ENCODE results near the gene PBX3. TPM values are rescaled to one million over a fixed set of nuclear protein-coding genes. Genes with fewer than 3 reads are reported as not detected.
"Not testable (repeated sequence)": the region's sequence is repeated elsewhere in the genome, so short reads cannot be mapped to it uniquely, and the experiment has no call there.

The PBX3 gene
- total RNA-seq, 4 donors from 2014 or later: 14.1 to 31.1 (median 21.6) TPM

DNA sequence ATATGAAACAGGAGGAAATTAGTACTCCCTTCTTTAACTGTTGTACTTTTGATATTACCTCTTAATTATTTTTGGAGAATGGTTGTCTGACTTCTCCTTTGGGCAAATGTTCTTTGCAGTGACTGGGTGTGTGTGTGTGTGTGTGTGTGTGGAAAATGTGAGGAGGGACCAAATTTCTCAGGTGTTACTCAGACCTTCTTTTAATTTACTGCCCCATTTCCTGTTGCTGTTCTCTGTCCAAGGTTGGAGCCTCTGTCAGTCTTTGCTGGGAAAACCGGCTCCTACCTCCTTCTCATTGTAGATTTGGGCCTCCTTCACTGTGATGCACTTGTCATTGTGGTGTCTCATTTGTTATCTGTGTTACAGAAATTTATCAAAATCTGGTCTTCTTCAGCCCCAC lies 68.4 kb downstream of the PBX3 start:
- DNase-seq (ENCODE audit: low spot score in 2 of 2): no peak
- no peak for TF ChIP-seq POLR2A (IDR thresholded peaks at IDR 0.05)
- TF ChIP-seq, protein P1, sequence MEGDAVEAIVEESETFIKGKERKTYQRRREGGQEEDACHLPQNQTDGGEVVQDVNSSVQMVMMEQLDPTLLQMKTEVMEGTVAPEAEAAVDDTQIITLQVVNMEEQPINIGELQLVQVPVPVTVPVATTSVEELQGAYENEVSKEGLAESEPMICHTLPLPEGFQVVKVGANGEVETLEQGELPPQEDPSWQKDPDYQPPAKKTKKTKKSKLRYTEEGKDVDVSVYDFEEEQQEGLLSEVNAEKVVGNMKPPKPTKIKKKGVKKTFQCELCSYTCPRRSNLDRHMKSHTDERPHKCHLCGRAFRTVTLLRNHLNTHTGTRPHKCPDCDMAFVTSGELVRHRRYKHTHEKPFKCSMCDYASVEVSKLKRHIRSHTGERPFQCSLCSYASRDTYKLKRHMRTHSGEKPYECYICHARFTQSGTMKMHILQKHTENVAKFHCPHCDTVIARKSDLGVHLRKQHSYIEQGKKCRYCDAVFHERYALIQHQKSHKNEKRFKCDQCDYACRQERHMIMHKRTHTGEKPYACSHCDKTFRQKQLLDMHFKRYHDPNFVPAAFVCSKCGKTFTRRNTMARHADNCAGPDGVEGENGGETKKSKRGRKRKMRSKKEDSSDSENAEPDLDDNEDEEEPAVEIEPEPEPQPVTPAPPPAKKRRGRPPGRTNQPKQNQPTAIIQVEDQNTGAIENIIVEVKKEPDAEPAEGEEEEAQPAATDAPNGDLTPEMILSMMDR (IDR thresholded peaks at IDR 0.05): no peak
- 57 to 68% methylated on average over 1 of the region's 1 CpG for WGBS, 2 donors
- no peak overlapping the region for H3K4me3 ChIP-seq (ENCODE audit: low read depth, poor library complexity, severe bottlenecking)
- intact Hi-C loops (cut with DNase I; ENCODE audit: low total_unique reads): no loop called here

DNA sequence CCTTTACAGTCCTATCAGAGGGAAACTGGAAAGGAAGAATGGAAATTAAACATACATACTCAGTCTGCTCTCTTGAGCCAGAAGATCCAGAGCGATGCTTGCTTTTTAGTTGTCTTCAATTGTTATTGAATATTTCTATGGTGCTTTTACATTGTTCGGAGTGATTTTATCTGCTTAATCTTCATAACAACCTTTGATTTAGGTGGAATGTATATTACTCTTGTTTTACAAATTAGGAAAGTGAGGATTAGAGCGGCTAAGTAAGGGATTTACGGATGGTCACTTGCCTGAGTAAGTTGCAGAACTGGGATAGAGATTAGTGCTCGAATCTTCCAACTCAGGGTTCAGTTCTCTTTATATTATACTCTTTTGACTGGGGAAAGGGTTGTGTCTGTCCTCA lies 69.1 kb downstream of the PBX3 start:
- WGBS, 2 donors: 95 to 98% methylated on average over 5 of the region's 5 CpGs
- intact Hi-C loops (cut with DNase I; ENCODE audit: low total_unique reads): no loop called here
- no peak for DNase-seq (ENCODE audit: low spot score in 2 of 2)
- TF ChIP-seq, protein P1 (IDR thresholded peaks at IDR 0.05): no peak
- TF ChIP-seq POLR2A (IDR thresholded peaks at IDR 0.05): no peak
- H3K4me3 ChIP-seq (ENCODE audit: low read depth, poor library complexity, severe bottlenecking): no peak overlapping the region

DNA sequence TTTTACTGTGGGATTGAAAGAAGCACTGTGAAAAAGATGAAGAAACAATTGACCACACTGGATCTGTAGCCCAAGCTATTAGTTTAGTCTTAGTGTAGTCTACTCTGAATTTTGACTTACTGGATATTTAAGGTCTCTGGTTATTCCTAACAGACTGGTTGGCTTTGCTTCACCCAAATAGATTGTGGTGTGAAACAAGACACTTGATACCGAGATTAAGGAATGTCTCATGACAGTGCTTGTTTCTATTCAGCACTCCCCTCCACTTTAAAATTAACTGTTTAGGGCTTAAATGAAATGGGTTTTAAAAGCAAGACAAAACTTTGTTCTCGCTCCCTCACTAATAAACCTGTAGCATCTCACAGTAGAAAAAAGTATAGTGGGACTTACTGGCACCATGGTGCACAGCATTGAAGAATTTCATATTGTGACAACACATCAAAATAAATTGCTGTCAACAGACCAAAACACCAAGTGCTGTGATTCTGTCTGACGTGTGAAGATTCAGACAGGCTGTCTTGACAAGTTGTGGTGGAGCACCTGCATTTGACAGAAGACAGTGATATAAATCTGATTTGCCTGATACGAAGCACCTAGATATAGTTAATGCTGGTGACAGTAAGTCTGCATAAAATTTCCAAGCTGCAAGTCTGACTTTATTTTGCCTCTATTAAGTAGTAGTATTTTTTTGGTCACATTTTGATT lies 73.1 kb downstream of the PBX3 start:
- 51 to 52% methylated on average over 4 of the region's 4 CpGs for WGBS, 2 donors
- TF ChIP-seq POLR2A (IDR thresholded peaks at IDR 0.05): no peak
- TF ChIP-seq, protein P1 (IDR thresholded peaks at IDR 0.05): no peak
- no peak for DNase-seq (ENCODE audit: low spot score in 2 of 2)
- H3K4me3 ChIP-seq (ENCODE audit: low read depth, poor library complexity, severe bottlenecking): no peak overlapping the region
- intact Hi-C loops (cut with DNase I; ENCODE audit: low total_unique reads): no loop called here

DNA sequence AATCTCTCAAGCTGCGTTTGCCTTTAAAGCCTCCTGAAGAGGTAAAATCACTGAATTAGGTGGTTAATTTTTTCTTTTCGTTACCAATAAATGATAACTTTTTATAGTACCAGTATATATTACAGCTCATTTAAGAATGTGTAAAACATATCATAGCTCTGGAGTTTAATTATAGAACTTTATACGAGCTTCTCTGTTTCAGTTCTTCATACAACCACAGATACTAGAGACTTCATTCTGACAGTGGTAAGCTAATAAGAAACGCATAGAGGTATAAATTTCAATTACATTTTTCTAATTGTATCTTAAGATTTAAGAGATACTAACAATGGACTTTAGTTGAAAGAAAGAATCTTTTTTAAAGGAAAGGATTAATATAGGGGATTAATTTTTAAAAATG lies 73.9 kb downstream of the PBX3 start:
- no peak for TF ChIP-seq POLR2A (IDR thresholded peaks at IDR 0.05)
- TF ChIP-seq, protein P1 (IDR thresholded peaks at IDR 0.05): no peak
- WGBS, 2 donors: 66 to 69% methylated on average over 4 of the region's 4 CpGs
- intact Hi-C loops (cut with DNase I; ENCODE audit: low total_unique reads): no loop called here
- DNase-seq (ENCODE audit: low spot score in 2 of 2): no peak
- no peak overlapping the region for H3K4me3 ChIP-seq (ENCODE audit: low read depth, poor library complexity, severe bottlenecking)

DNA sequence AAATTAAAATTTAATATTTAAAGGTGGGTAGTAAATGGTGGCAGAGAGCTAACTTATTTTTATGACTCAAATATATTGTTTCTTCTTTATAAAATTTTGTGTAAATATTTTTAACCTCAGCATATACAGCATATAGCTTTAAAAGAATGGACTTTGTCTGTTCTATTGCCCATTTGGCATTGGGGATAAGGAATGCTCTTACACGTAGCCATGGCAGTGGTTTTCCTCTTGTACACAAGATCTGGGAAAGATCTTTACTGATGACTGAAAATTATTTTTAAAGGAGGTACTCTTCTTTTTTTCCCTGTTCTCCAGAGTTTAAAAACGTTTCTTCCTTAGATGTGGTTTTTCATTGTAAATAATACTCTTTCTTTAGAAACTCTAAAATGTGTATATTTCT lies 75.0 kb downstream of the PBX3 start:
- 51 to 52% methylated on average over 2 of the region's 2 CpGs for WGBS, 2 donors
- TF ChIP-seq, protein P1 (IDR thresholded peaks at IDR 0.05): no peak
- TF ChIP-seq POLR2A (IDR thresholded peaks at IDR 0.05): no peak
- no peak for DNase-seq (ENCODE audit: low spot score in 2 of 2)
- intact Hi-C loops (cut with DNase I; ENCODE audit: low total_unique reads): no loop called here
- H3K4me3 ChIP-seq (ENCODE audit: low read depth, poor library complexity, severe bottlenecking): no peak overlapping the region

DNA sequence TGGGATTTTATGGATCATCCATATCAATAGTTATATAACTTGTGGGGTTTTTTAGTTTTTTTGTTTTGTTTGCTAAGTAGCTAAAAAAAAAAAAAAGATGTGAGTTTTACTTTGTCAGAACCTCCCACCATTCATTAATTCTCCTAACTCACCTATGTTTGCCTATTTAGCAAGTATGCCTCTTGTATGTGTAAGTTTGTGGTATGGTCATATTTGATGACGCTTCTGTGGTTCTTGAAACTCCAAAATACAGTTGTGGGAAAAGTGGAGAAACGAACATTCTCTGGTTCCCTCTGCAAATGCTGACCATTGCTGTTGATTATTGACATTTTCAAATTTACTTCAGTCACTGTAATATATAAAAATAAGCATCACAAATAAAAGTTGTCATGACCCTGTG lies 75.7 kb downstream of the PBX3 start:
- TF ChIP-seq, protein P1 (IDR thresholded peaks at IDR 0.05): no peak
- no peak for TF ChIP-seq POLR2A (IDR thresholded peaks at IDR 0.05)
- 82 to 83% methylated on average over 2 of the region's 2 CpGs for WGBS, 2 donors
- no peak for DNase-seq (ENCODE audit: low spot score in 2 of 2)
- no peak overlapping the region for H3K4me3 ChIP-seq (ENCODE audit: low read depth, poor library complexity, severe bottlenecking)
- intact Hi-C loops (cut with DNase I; ENCODE audit: low total_unique reads): no loop called here

DNA sequence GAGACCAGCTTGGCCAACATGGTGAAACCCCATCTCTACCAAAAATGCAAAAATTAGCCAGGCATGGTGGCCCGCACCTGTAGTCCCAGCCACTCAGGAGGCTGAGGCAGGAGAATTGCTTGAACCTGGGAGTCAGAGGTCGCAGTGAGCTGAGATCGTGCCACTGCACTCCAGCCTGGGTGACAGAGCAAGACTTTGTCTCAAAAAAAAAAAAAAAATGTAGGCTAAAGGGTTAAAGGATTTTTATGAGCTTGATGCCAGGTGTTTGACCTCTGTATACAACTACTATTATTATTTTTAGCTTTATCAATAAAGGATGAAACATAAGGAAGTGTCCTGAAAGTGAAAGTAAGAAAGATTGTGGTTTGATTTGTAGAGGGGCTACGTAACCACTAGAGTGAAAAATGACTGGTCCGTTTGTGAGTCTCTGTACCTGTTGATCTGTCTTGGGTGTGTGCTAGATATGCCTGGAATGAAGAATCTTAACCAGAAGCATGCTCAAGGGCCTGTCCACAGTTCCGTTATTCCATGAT lies 76.8 kb downstream of the PBX3 start:
- DNase-seq (ENCODE audit: low spot score in 2 of 2); intact Hi-C loops (cut with DNase I; ENCODE audit: low total_unique reads); H3K4me3 ChIP-seq (ENCODE audit: low read depth, poor library complexity, severe bottlenecking): not testable (repeated sequence)
- WGBS, 2 donors: 83 to 86% methylated on average over 6 of the region's 6 CpGs

All from lower leg skin (tissue), 4 donors.